ENCODE results near the gene ANO2.
"Not testable (repeated sequence)": the region's sequence is repeated elsewhere in the genome, so short reads cannot be mapped to it uniquely, and the experiment has no call there.

Gene ANO2

DNA sequence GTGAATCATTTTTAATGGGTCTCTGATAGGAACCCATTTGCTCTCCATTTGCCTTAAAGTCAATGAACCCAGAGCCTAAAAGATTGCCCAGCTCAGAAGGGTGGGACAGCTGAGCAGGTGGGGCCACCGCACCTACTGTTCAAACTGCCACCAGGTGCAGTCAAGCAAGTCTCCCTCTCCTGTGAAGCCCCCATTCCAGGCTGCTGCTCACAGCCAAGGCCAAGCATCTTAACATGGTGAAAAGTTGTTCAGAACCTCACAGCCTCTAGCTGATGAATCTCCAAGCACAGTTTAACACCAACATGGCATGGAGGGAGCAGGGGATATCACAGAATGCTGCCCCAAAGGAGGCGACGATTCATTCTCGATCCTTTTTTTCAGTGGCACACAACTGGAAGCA lies 29.5 kb downstream of the ANO2 start:
- no peak for DNase-seq

DNA sequence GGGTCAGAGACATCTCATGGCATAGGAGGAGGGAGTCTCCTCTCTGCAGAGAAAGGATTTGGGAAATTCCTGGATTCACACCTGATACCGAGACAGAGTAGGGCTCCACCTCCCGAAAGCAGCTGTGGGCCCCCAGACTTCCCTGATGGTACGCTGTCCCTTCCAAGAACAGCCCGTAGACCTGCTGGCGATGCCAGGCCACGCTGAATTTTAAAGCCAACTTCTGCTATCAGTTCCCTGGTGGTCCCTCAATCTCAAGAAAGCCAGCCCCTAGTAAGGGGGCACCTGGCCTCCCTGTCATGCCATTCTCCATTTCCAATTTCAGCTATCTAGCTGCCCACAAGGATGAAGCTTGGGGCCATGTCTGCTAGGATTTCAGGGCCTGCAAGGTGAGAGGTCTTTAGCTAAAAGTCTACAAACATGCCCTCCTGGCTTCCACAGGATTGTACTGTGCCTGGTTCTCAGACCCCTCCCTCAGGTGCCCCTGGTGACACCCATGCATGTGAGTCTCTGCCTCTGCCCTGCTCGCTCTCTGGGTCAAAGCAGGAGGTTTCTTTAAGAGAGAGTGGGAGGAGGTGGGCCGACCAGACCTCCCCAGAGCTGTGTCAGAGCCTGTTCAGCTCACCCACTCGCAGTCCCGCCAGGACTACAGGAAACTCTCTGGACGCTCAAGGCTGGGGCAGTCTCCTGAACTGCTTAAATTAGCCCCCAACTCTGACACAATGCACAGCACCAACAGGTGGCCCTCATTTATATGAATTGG lies 30.5 kb downstream of the ANO2 start:
- DNase-seq, result no peak

DNA sequence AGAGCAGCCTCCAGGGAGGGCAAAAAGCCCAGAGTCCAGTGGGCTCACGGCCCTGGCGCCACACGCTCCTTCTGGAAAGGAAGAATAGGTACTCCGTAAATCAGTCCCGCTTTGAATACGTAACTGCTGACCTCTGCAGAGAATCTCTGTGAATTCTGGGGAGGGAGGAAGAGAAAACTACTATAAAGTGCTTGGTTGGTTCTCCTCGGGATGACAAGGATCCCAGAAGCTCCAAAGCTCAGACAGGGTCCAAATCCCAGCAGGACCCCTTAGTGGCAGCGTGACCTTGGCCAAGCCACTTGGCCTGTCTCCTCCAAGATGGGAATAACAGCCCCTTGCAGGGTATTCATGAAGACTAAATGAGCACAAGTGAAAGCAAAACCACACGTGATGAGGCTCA lies 31.7 kb downstream of the ANO2 start:
- no peak for DNase-seq

DNA sequence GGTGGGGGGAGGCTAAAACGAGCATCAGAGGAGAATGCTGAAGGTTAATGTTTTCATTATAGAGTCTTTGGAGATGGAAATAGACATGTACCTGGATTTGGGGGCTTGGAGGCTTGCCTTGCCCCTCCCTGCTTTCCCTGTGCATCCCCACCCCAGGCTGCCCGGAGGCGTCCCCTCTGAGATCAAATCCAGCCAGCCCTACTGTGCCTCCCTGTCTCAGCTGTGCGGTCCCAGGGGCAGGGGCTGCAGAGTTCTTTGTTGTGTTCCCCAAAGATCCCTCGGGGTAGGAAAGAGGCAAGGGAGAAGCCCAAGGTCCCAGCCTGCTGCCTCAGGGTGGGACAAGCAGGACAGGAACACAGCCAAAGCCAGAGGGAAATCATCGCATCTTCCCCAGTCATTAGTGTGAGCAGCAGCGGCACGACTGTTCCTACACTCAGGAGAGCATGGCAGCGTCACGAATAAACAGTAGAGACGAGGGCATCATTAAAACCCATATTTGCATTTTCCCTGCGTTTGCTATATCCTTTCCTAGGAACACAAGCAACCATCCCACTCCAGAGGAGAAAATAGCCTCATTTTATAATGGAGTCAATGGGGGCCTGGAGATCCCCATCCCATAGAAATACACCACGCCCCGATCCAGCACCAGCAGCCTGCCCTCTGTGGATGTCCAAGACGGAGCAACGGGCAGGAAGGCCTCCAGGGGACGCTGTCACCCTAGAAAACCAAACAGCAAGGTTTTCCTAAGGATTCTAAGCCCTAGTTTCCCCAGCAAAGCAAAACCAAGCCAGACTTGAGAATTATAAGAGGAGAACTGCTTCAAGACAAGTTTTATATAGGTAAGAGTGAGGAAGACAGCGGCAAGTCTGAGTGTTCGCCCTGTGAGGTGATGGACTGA lies 32.4 kb downstream of the ANO2 start:
- DNase-seq, result no peak

DNA sequence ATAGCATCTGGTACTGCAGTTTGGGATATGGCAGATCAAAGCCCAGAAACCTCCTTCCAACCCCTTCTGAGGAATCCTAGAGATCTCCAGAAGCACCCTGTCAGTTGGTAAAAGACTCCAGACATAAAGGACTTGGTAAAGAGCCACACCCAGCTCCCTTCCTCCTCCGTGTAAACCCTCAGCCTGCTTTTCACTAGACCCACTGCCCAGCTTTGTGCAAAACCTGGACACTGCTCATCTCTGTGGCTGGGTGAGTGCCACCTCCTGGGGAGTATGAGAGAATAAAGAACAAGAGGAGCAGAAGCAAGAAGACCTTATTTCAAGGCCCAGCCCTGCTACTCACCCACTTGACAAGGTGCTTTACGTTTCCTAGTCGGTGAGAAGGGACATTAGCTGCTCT lies 33.0 kb downstream of the ANO2 start:
- DNase-seq, result no peak

DNA sequence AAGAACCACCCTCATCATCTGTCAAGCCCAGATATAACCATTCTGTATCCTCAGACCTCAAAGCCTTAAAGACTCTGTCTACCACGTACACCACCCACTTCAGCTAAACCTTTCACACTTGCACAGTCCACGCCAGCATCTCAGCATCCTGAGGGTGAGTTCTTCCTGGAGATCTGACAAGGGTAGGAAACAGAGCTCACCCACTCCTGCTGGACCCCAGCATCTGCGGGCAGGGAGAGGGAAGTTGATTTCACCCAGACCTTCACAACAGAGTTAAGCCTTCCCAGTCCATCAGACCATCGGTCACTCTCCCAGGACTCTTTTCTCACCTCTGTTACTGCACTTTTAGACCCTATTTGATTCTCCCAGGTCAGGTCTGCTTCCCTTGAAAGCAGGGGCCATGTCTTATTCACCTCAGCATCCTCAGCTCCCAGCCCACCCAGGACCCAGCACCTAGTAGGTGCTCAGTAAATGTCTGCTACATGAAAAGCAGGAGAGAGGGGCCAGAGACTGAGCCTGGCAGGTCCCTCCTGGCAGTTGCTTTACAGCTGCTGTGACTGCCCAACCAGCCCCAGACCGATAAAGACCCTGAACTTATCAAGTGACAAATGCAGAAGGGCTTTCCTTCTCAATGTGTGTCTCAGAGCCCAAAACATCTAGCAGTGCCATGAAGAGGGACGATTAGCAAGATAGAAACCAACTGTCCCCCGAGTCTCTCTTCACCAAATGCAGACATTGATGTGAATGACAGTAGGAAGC lies 34.1 kb downstream of the ANO2 start:
- DNase-seq, result no peak

DNA sequence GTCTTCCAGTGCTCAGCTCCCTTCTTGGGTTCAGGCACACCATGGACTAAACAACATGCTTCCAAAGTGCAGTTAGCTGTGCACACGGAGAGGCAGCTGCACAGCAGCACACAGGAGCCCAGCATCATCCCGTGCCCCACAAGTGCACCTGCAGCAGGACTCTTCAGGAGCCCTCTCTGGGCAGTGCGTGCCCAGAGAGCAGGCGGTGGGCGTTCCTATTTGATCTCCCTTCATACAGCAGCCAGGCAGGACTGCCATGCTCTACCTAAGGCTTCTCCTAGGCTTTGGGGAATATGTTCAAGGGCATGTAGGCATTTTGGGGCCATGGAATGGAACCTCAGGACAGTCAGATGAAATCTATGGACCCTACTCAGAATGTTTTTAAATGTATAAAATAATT lies 35.5 kb downstream of the ANO2 start:
- DNase-seq, result no peak

DNA sequence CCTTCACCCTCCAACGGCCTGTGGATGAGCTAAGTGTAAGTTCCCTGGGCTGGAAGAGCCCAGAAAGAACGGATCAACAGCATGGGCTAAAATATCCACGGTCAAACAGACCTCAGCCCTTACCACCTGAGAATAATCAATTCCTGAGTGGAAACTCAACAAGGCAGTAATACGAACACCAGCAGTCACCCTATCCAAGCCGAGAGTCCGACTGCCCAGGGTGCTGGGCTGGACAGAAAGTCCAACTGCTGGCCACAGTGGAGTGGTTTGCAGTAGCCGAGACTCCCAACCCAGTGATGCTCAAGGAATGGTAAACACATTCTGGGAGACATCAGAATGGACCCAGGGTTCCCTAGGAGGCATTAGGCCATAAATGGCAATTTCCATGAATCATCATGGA lies 36.8 kb downstream of the ANO2 start:
- no peak for DNase-seq

DNA sequence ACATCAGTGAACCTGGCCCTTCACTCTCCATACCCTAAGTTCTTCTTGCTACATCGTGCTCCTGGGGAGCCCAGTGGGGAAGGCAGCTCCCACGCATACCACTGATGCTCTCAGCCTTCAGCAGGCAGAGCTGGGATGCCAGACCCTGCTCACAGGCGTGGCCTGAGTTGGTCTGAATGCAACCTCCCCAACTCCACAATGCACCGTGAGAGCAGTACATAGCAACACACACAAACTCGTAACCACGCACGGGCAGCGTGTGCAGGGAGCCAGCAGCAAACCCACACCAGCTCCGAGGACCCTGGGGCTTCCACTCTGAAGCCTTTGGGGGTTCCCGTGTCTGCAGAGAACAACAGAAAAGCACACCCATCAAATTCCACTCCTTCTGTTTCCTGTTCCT lies 37.3 kb downstream of the ANO2 start:
- no peak for DNase-seq

DNA sequence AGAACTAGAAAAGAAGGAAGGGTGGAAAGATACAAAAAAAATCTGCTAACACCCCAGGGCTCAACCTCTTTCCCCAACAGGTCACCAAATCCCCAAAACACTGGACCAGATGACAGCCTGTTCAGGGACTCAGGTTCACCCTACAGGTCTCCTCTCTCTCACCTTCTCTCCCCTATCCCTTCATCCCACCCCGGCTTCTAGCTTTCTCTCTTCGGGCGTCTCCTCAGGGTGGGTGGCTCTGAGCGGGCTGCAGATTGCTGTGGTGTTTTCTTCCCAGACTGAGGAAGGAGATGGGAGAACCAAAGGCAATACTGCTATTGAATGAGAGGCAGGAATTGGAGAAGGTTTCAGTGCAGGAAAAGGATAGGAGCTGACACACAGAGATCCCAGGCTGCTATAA lies 39.3 kb downstream of the ANO2 start:
- no peak for DNase-seq

DNA sequence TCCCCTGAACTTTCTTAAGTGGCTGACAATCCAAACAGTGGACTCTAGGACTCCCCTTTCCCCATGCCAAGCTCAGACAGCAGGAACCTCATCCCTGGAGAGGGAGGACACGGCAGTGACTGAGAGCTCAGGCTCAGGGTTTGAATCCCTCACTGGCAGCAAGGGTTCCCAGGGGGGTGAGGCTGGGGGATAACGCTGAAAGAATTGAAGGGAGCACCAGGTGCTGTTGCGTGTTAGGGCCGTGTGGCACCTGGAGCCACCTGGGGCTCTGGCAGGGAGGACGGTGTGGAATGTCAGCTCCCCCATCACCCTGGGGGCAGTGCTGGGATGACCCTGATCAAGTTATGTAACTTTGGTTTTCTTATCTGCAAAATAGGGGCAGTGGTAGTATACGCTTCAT lies 40.1 kb downstream of the ANO2 start:
- no peak for DNase-seq

DNA sequence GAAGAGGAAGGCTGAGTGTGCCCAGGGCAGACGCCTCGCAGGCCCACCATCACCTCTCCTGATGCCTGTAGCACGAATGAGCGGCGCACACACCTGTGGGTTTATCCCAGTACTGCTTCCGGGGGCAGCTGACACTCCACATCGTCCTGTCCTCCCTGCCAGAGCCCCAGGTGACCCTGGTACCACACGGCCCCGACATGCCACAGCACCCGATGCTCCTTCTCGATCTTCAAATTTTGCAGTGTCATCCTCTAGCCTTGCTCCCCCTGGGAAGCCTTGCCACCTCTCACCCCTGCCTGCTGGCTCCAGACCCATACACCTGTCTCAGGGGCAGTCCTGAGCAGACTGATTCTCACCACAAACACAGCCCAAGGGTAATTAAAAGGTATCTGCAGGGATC lies 40.6 kb downstream of the ANO2 start:
- DNase-seq, result no peak

DNA sequence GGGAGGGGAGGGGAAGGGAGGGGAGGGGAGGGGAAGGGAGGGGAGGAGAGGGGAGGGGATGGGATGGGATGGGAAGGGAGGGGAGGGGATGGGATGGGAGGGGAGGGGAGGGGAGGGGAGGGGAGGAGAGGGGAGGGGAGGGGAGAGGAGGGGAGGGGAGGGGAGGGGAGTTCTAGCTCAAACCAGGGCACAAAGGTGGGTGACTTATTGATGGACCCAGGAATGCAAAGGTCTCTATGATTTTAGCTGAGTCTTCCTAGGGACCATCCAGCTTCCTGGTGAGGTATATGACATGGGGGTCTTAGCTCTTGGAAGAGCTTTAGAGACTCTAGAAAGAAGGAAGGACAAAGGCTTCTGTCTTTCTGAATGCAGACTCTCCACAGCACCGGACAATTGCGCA lies 42.3 kb downstream of the ANO2 start:
- no peak for DNase-seq

DNA sequence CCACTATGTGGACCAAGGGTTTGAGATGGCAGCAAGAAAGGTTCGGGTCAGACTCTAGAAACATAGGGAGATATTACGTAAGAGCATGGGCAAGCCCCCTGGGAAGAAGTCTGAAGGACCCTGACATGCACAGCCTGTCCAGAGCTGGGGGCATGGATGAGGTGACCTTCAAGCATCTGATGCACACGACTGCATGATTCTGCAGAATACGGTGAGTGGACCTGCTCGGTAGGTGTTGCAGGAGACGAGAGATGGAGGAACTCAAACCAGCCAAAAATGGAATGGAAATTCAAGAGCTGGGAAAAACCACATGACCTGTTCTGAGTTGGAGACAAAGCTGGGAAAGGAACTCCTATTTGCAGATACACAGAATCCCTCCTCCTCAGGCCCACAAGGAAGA lies 43.6 kb downstream of the ANO2 start:
- DNase-seq, result no peak

DNA sequence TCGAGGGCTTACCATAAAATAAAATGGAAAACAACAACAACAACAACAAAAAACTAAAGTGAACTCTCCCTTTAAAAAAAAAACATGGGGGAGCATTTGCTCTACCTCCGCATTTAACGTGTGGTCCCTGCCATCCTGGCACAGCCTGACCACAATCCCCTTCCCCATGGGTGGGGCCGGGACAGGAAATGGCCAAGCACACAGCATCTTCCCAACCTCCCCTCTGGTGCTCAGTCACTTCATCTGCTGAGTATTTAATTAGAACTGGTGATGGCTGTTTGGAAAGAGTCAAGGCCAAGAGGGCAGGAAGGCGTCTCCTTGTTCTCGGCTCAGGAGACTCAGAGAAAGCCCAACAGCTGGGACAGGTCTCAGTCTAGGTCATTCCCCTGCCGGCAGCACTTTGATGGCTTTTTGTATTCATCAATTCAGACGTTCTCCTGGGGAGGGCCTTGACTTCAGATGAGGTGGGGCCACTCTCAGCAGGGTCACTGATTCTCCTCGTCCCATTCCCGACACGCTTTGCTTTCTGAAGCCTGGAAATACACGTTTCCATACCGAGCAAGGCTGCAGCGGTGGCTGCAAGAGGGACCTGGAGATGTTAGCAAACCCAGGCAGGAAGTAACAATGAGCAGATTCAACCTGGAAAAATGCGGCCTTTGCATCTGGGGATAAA lies 44.4 kb downstream of the ANO2 start:
- DNase-seq, result no peak

DNA sequence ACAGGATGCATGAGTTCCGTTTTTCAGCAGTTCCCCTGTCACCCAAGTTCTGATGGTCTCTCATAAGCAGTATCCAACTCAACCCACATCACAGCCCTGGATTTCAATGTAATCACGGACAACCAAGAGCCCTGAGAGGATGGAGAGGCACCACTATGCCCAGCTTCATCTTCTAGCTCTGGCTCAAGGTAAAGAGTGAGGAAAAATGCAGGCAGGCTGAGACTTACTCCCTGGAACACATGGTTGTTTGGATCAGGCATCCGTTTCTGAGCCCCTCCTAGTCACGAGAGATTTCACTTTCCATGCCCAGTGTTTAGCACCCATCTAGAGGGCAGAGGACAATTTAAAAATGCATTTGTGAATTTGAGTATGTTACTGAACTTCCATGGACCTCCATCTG lies 45.0 kb downstream of the ANO2 start:
- no peak for DNase-seq

DNA sequence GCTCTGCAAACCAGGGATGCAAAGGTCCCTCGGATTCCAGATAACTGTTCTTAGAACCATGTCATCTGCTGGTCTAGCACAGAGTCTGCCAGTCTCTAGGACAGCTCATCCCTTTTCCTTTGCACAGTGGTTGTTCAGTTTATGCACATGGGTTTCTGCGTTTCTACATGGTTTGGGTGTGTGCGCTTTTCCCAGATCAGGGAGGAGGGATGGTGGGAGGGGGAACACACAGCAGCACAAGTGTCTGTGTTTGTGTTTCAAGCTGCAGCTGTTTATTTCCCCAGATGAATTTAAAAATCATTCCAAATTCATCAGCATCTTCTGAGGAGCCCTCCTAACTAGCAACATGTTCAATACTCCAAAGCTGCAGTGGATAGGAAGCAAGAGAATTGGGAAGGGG lies 45.4 kb downstream of the ANO2 start:
- DNase-seq, result no peak

DNA sequence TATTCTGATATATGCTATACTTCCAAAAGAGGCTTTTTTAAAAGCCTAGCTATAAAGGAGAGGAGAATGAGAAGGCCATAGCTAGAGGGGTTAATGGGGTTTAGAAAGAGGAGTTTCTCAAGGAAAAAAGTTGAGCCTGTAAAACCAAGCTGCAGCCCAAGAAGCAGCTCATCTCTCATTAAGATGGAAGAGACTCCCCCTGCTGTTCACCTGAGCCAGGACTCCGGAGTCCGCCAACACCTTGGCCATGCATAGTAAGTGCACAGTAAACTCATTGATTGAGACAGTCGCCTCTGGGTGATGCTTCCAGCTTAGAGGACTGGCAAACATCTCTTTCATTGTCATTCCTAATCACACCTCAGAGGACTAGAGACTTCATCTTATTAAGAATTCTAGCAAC lies 46.2 kb downstream of the ANO2 start:
- DNase-seq, result no peak

DNA sequence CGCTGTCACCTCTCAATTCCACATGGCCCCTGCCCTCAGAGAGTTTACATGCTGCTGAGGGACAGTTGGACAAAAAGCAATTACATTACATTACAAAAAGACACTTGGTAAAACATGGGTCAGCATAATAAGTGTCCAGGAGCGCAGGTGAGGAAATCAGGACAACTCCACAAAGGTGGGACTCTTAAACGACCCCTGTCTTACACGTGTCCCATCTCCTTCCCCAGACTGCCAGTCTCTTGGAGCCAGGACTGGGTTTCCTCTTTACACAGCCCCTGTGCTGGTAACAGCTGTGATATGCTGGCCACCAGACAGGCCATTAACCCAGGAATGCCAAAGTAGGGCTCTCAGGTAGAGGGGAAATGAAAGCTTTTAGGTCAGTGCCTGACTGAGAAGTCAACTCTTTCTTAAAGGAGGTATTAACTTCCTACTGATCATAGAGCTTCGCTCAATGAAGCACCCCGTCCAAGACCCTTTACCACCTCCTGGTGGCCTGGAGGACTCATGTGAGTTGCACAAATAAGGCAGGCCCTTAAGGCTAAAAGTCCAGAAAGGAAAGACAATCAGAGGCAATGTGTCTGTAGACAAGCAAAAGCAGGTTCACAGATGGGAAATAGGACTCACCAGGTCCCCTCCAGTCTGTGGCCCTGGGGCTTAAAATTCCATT lies 55.5 kb downstream of the ANO2 start:
- no peak for DNase-seq

DNA sequence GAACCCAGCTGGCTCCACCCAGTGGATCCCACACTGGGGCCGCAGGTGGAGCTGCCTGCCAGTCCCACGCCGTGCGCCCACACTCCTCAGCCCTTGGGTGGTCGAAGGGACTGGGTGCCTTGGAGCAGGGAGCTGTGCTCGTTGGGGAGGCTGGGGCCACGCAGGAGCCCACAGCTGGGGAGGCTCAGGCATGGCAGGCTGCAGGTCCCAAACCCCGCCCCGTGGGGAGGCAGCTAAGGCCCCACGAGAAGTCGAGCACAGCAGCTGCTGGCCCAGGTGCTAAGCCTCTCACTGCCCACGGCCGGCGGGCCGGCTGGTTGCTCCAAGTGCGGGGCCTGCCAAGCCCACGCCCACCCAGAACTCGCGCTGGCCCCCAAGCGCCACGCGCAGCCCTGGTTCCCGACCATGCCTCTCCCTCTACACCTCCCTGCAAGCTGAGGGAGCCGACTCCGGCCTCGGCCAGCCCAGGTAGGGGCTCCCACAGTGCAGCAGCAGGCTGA lies 56.2 kb downstream of the ANO2 start:
- DNase-seq, result no peak

DNA sequence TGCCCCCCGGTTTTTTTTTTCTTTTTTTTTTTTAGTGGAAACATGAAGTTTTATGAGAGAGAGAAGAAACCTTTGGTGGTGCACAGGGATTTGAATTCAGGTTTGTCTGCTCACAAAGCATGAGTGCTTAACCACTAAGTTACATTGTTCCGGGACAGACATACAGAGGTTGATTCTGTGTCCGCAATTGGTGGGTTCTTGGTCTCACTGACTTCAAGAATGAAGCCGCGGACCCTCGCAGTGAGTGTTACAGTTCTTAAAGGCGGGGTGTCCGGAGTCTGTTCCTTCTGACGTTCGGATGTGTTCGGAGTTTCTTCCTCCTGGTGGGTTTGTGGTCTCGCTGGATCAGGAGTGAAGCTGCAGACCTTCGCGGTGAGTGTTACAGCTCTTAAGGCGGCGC lies 57.2 kb downstream of the ANO2 start:
- DNase-seq, result not testable (repeated sequence)

DNA sequence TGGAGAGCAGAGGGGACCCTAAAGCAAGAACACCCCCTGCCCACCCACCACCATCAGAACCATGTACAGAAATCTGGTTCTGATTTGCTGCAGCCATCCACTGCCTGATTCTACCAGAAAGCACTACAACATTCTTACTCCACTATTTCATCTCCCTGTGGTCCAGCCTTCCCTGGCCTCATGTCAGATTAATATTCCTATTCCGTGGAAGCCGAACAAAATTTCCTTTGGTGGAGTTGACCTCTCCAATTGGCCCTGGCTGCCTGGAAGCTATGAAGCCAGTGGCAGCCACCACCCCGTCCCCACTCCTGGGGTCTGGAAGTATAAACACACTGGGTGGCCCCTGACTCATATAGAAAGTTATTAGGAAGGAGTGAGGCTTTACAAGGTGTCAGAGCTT lies 60.2 kb downstream of the ANO2 start:
- no peak for DNase-seq

All from NCI-H510A treated with DMSO at 0.1 percent for 48 hours (cell line).